HL-60 (cell line): ENCODE measurements around the gene MSANTD3.

Experiments
- DNase-seq, 2 experiments: peaks; one replicate each; pipeline ENCODE4 v3.0.0-alpha.2; 2010 to 2020; ENCODE audit warnings: low read depth in 1 of 2, low spot score in 1 of 2
- H3K27ac ChIP-seq: fragments of 250-450 bp; sonication (Bioruptor Pico); replicated peaks from 2 replicates; pipeline ENCODE4 v1.5.1; 2020; ENCODE audit warnings: mild to moderate bottlenecking, moderate library complexity
- H3K27me3 ChIP-seq: fragments of 250-450 bp; sonication (Bioruptor Pico); 2 replicates; pipeline ENCODE4 v1.5.1; 2021; ENCODE audit warnings: mild to moderate bottlenecking, moderate library complexity; ENCODE audit not compliant: insufficient read depth, poor library complexity, severe bottlenecking
- H3K4me3 ChIP-seq: replicated peaks from 2 replicates; pipeline ENCODE4 v1.5.1; 2011; ENCODE audit warnings: mild to moderate bottlenecking, control low read depth, low read length; ENCODE audit not compliant: insufficient read depth
- CTCF ChIP-seq: IDR thresholded peaks from one replicate; pipeline ENCODE4 v1.5.1; 2011; ENCODE audit warnings: low read length, control low read depth, inconsistent platforms; ENCODE audit not compliant: insufficient read depth
- GABPA ChIP-seq: IDR thresholded peaks from 2 replicates; pipeline ENCODE4 v1.6.1; 2012; ENCODE audit warnings: low read depth
- POLR2AphosphoS5 ChIP-seq: IDR thresholded peaks from 2 replicates; pipeline ENCODE4 v1.6.1; 2012; ENCODE audit warnings: low read depth
- REST ChIP-seq: IDR thresholded peaks from 2 replicates; pipeline ENCODE4 v1.6.1; 2012; ENCODE audit warnings: low read depth; ENCODE audit not compliant: insufficient replicate concordance
- SPI1 ChIP-seq: IDR thresholded peaks from 2 replicates; pipeline ENCODE4 v1.6.1; 2012; ENCODE audit warnings: low read depth, mild to moderate bottlenecking, borderline replicate concordance

Gene MSANTD3

DNA sequence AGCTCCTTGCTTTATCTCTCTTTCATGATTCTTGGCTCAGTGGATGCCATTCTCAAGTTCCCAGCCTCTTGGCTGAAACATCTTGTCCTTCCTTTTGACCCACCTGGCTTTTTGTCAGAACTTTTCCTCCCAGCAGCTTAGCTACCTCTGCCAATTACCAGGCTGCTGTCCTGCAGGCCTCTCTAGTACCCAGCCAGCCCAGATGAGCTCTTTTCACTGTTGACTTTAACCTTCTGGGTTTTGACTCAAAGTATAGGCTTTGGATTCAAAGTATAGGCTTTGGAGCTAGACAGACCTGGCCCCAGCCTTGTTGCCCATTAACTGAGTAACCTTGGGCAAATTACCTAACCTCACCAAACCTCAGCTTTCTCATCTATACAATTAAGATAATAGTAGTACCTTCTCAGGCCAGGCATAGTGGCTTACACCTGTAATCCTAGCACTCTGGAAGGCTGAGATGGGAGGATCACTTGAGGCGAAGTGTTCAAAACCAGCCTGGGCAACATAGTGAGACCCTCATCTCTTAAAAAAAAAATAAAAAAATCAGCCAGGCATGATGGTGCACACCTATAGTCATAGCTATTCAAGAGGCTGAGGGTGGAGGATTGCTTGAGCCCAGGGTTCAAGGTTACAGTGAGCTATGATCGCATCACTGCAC is 39.4 kb downstream of the MSANTD3 start:
- no peak overlapping the region for H3K27ac ChIP-seq
- H3K27me3 ChIP-seq: peaks cover 11% of the 10 kb centered on the region
- TF ChIP-seq CTCF: no peak
- DNase-seq: no peak
- no peak overlapping the region for H3K4me3 ChIP-seq

GRCh38 chr9:100466829-100467221 is 39.9 kb downstream of the MSANTD3 start:
- no peak overlapping the region for H3K27ac ChIP-seq
- H3K27me3 ChIP-seq: peaks cover 11% of the 10 kb centered on the region
- no peak for TF ChIP-seq POLR2AphosphoS5
- TF ChIP-seq CTCF: no peak
- no peak for TF ChIP-seq SPI1
- TF ChIP-seq REST: no peak
- TF ChIP-seq GABPA: no peak
- no peak for DNase-seq
- H3K4me3 ChIP-seq: no peak overlapping the region

DNA sequence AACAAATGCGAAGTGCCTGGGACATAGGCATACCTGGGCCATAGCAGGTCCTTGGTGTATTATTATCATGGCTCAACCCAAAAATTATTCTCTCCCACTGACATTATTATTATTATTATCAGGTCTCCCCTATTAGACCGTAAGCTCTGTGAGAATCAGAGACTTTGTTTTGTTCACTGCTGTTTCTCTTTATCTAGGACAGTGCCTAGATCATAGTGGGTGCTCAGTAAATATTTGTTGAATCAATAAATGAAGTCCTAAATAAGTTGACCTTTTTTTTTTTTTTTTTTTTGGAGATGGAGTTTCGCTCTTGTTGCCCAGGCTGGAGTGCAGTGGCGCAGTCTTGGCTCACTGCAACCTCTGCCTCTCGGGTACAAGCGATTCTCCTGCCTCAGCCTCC is 41.1 kb downstream of the MSANTD3 start:
- H3K4me3 ChIP-seq: no peak overlapping the region

More for the DNA sequence above, 41.1 kb downstream of the MSANTD3 start:
- TF ChIP-seq POLR2AphosphoS5 (no peak), SPI1 (no peak), CTCF (no peak), GABPA (no peak), REST (no peak)
- H3K27ac ChIP-seq: no peak overlapping the region
- no peak for DNase-seq
- H3K27me3 ChIP-seq: peaks cover 18% of the 10 kb centered on the region
